NT2/D1 (cell line): ENCODE data around the gene URB2.

ENCODE experiments used
- DNase-seq: peaks from one replicate; pipeline ENCODE4 v3.0.0-alpha.2; 2011; ENCODE audit warnings: low read depth, low spot score
- H3K27me3 ChIP-seq: 2 replicates; pipeline ENCODE4 v1.6.0; 2011; ENCODE audit warnings: mild to moderate bottlenecking; ENCODE audit not compliant: insufficient read length, insufficient read depth
- H3K36me3 ChIP-seq: 2 replicates; pipeline ENCODE4 v1.6.1; 2011; ENCODE audit warnings: mild to moderate bottlenecking, low read length, mixed read lengths; ENCODE audit not compliant: insufficient read depth, insufficient read length
- H3K4me1 ChIP-seq: 2 replicates; pipeline ENCODE4 v1.5.1; 2011; ENCODE audit not compliant: insufficient read depth, insufficient read length
- H3K4me3 ChIP-seq: 2 replicates; pipeline ENCODE4 v1.5.1; 2011; ENCODE audit warnings: low read depth; ENCODE audit not compliant: insufficient read length
- H3K9ac ChIP-seq: 2 replicates; pipeline ENCODE4 v1.6.0; 2011; ENCODE audit warnings: low read depth; ENCODE audit not compliant: insufficient read length
- H3K9me3 ChIP-seq: 2 replicates; pipeline ENCODE4 v1.5.1; 2011; ENCODE audit warnings: mild to moderate bottlenecking, low read length; ENCODE audit not compliant: insufficient read depth
- SUZ12 ChIP-seq: IDR thresholded peaks from 2 replicates; pipeline ENCODE4 v1.6.1; 2011; ENCODE audit not compliant: insufficient read length, insufficient read depth; ENCODE audit errors: extremely low read depth
- YY1 ChIP-seq: IDR thresholded peaks from 2 replicates; pipeline ENCODE4 v1.6.1; 2011; ENCODE audit not compliant: insufficient read length, insufficient read depth
- ZNF274 ChIP-seq: IDR thresholded peaks from 2 replicates; pipeline ENCODE4 v1.6.1; 2011; ENCODE audit warnings: mild to moderate bottlenecking, low read depth, low read length

URB2 gene

DNA sequence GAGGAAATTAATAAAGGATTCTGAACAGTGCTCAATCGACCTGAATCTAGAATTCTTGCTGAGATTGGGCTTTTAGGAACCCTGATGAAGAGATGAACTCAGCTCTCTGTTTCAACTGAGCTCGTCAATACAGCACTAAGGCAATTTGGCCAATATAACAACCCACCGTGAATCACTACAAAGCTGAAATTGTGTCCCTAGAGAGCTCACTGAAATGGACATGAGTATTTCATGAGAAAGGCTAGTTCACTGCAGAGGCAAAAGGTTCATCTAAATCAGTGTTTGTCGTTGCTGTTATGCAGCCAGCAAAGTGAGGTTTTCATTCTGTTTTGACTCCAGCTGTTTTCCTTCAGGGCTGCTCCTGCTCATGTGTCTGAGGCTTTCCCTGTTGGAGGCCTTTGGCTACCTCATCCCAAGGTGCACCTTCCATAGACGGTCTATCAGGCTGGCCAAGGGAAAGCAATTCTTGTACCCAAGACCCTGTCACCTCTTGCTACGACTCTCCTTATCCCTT is 83.5 kb downstream of the URB2 start:
- Histone ChIP-seq H3K27me3 (no peaks in the 10 kb centered on the region), H3K9me3 (peaks cover 22% of the 10 kb centered on the region), H3K4me1 (no peaks in the 10 kb centered on the region), H3K36me3 (no peaks in the 10 kb centered on the region), H3K4me3 (no peak overlapping the region), H3K9ac (no peak overlapping the region)
- no peak for TF ChIP-seq ZNF274
- TF ChIP-seq YY1, result no peak
- TF ChIP-seq SUZ12, result no peak
- DNase-seq, result no peak
